Renal cortical epithelial cell (primary cell): ENCODE measurements around the gene CCDC69. TPM values are rescaled to one million over a fixed set of nuclear protein-coding genes. Genes with fewer than 3 reads are reported as not detected.
A peak's percentile ranks its signal among the peaks of the same experiment; 100 is the strongest.
"Not testable (repeated sequence)": the region's sequence is repeated elsewhere in the genome, so short reads cannot be mapped to it uniquely, and the experiment has no call there.

Experiments
- DNase-seq: peaks from one replicate; pipeline ENCODE4 v3.0.0-alpha.2; 2011; ENCODE audit warnings: low read depth
- total RNA-seq: library from RNA; depleted of rRNA; stranded (reverse); fragments of >200 nt; gene quantifications from 2 replicates; pipeline ENCODE4 v1.2.3, GENCODE V29; 2014

Gene CCDC69
- total RNA-seq, 1 donor from 2014 or later: 1.1 TPM

DNA sequence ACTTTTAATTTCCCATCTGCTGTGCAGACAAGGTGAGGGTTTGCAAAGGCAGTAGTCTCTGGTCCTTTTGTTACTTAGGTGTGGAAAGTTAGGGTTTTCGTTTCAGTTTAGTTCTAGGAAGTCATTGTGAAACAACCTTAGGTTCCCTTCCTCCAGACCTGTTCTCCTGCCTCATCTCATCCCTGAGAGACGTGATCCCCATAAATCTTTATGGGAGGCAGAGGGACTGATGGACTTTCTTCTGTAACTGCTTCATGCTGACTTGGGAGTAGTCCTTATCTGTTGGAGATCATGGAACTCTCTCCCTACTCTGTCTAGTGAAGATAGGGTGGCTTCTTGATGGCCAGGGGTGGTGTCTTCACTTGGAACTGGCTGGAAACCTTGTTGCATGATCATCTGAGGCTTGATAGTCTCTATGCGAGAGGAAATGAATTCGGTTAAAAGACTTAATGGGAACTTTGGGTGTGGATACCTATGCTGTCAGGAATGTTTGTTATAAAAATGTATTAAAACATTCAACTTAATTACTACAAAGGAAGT, 21.9 kb upstream of the CCDC69 start:
- no peak for DNase-seq

DNA sequence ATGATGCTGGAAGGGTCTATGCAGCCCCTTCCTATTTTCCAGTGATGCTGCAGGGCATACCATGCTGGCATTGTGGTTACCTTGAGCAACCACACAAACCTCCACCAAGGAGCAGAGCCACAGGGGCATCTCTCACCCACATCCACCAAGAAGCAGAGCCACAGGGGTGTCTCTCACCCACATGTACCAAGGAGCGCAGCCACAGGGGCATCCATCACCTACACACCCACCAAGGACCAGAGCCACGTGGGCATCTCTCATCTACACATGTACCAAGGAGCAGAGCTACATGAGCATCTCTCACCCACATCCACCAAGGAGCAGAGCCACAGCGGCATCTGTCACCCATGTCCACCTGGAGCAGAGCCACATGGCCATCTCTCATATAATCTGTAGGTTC, 20.3 kb upstream of the CCDC69 start:
- no peak for DNase-seq

DNA sequence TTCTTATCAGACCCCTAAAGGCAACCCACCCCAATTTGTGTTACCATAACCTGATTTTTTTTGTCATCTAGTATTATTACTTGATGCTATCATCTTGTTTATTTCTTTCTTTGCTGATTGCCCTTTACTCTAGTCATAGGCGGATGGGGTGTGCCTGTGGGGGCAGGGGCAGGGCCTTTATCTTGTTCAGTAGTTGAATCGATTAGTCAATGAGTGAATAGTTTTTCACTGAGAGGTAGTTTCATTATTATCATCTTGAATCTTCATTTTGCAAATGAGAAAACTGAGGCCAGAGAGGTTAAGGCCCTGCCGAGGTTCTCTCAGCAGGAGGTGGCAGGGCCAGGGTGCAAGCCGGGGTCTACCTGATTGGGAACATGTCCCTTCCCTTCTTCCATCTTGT, 19.7 kb upstream of the CCDC69 start:
- DNase-seq: no peak

DNA sequence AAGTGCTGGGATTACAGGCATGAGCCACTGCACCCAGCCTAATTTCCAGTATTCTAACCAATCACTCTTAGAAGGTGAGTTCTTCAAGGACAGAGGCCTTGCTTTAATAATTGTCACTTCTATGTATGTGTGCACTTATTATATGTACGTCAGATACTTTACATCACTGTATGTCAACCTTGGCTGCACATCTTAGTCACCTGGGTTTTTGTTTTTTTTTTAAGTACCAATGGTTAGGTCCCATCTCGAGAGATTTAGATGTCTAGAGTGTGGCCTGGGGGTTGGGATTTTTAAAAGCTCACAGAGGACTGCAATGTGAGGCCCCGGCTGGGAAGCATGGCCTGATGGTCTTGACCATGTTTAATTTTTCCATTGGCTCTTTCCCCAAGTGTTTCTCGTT, 19.2 kb upstream of the CCDC69 start:
- no peak for DNase-seq

DNA sequence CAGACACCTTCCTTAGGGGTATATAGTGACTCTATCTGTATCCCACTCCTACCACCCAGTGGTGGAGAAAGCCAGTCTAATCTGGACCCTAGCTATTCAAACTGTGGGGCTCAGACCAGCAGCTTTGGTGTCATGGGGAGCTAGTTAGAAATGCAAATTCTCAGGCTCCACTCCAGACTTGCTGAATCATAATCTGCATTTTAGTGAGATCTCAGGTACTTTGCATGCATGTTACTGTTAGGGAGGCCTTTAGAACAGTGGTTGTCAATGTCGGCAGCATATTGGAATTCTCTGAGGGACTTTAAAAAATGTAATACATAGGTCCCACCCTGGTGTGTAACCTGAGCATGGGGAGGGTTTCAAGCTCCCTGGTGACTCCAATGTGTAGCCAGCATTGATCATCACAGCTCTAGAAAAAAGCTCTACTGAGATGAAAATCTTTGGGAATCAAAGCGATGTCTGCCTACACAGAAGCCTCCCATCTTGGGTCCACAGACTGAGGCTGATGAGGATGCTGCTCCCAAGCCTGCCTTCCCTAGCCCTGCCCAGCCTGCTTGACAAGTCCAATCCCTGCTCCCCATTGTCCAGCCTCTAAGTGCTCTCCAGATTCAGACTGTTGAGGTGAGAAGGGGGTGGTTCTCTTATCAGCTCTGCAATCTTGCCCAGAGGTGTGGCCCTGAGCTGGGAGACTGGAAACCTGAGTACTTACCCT, 17.2 kb upstream of the CCDC69 start:
- DNase-seq: no peak

DNA sequence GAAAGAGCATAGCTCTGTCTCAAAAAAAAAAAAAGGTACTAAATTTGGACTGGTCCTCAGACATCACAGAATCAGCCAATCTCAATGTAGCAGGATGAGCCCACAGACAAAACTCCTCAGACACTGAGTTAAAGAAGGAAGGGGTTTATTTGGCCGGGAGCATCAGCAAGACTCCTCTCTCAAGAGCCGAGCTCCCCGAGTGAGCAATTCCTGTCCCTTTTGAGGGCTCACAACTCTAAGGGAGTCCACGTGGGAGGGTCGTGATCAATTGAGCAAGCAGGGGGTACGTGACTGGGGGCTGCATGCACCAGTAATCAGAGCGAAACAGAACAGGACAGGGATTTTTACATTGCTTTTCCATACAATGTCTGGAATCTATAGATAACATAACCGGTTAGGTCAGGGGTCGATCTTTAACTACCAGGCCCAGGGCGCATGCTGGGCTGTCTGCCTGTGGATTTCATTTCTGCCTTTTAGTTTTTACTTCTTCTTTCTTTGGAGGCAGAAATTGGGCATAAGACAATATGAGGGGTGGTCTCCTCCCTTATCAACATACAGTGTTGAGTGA, 16.5 kb upstream of the CCDC69 start:
- not testable (repeated sequence) for DNase-seq

DNA sequence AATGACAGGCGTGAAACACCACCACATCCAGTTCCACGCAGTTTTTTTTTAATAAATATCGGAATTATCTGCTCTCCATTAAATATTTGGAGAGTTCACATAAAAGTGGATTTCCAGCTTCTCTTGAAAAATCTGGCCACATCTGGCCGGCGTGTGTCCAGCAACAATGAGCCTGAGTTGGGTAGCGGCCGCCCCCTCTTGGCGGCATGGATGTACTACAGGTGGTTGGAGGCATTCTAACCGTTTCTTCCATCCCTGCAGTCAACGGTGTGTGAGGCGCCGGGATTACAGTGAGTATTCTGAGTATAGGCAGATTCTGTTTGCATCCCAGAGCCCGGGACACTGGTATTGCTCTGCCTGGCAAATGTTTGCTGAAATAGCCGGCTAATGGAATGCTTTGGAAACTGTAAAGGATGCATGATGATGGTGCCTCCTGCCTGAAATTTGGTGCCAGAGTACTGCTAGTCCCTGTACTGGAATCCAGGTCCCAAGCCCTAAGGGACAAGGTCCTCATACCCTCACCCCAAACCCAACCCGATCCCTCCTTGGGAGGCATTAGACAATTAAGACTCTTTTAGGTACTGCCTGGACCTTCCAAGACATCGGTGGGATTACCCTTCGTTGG, 15.5 kb upstream of the CCDC69 start:
- peak; percentile 32 for DNase-seq

DNA sequence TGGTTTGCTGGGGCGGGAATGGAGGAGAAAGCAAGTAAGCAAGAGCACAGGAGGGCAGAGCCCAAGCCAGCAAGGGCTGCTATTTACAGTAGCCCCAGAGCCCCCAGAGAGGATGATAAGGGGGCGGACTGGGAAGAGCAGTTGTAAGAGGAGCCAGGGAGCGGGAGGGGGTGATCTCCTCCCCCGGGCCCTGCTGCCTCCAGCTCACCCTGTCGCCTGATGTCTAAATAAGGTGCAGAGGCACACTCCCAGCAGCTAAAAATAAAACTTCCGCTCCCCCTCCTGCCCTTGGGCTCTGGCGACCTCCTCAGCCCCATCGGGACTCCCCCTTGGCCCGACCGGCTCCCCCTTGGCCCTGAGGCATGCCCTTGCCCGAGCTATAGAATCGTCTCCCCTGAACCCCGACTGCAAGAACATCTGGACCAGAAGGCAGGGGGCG, 14.4 kb upstream of the CCDC69 start:
- DNase-seq: no peak

DNA sequence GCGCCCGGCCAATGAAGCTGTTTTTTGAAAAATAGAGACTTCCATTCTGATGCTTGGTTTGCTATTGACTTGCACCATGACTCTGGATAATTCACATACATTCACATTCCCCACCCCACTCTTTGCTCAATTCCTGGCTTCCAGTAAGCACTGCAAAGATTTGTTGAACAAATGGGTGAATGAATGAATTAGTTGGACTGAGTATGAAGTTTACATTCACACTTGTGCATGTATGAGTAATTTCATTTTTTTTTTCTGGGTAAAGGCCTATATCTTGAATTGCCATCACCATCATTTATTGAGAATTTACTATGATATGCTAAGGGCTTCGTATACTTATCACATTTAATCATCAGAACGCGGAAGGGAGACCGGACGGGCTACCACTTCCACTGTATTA, 13.8 kb upstream of the CCDC69 start:
- no peak for DNase-seq

DNA sequence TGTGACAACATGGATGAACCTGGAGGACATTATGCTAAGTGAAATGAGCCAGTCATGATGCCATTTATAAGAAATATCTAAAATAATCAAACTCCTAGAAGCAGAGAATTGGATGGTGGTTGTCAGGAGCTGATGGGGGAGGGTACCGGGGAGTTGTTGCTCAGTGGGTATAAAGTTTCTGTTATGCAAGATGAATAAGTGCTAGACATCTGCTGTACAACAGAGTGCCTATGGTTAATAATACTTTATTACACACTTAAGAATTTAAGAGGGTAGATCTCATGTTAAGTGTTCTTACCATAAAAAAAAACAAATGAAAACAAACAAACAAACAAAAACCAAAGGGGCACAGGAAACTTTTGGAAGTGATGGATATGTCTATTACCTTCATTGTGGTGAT, 13.0 kb upstream of the CCDC69 start:
- no peak for DNase-seq

DNA sequence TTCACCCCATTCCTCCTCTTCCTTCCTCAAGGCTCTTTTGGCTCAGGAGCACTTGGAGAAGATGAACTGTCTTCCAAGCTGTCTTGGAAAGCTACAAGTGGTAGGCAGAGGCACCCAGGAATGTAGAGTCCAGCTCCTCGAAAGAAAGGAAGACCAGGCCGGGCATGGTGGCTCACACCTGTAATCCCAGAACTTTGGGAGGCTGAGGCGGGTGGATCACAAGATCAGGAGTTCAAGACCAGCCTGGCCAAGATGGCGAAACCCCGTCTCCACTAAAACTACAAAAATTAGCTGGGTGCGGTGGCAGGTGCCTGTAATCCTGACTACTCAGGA, 11.3 kb upstream of the CCDC69 start:
- not testable (repeated sequence) for DNase-seq

DNA sequence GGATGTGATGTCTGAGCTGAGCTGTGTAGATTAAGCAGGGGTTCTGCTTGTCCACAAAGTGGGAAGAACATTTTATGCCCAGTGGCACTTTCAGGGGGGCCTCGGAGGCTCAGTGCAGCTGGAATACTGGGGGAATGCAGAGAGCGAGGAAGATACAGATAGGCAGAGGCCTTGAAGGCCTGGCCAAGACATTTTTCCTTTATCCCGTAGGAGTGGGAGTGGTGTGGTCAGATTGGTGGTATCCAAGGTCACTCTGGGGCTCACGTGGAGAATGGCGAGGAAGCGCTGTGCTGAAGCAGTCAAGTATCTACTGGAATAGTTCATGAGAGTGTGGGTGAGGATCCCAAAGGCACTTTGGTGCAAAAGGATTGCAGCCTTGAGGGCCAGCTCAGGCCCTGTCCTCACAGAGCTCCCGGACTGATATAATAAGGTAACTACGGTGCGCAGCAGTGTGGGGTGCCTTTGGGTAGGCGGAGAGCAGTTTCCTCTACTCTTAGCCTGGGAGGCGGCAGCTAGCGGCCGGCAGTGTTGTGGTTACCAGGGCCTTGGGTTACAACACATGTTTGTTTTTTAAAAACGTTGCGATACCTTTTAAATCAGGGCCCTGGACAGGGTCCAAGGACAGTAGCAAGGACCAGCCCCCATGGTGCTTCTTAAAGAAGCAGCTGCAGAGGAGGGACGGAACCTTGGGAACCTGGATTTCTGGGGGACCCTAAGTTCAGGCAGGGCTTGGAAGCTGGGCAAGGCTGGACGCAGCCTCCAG, 10.8 kb upstream of the CCDC69 start:
- DNase-seq: peak; percentile 73

DNA sequence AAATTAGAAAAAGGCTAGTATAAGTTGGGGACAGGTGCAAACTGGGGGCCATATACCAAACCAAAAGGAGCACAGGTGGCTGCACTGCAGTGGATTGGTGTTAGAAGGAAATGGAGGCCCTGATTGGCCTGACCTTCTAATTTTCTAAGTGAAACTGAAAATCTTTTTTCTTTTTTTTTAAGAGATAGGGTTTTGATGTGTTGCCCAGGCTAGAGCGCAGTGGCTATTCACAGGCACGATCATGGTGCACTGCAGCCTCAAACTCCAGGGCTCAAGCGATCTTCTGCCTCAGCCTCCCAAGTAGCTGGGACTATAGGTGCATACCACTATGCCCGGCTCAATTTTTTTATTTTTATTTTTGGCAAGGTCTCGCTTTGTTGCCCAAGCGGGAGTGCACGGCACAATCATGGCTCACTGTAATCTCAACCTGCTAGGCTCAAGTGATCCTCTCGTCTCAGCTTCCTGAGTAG, 9.8 kb upstream of the CCDC69 start:
- no peak for DNase-seq

DNA sequence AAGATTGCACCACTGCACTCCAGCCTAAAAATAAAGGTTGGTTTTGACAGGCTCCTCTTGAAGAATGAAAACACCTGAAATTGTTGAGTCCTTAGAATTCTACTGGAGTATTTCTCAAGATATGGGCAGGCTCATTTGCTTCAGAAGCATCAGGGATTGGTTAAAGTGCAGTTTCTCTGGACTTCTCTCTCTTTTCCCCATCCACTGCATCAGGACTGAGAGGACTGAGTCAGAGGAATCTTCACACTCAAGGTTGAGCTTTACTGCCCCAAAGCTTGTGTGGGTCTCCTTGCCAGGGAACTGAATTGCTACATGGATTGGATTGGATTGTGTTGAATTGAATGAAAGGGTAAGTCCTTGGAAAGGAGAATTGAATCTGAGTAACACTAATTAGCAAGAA, 7.5 kb upstream of the CCDC69 start:
- no peak for DNase-seq

DNA sequence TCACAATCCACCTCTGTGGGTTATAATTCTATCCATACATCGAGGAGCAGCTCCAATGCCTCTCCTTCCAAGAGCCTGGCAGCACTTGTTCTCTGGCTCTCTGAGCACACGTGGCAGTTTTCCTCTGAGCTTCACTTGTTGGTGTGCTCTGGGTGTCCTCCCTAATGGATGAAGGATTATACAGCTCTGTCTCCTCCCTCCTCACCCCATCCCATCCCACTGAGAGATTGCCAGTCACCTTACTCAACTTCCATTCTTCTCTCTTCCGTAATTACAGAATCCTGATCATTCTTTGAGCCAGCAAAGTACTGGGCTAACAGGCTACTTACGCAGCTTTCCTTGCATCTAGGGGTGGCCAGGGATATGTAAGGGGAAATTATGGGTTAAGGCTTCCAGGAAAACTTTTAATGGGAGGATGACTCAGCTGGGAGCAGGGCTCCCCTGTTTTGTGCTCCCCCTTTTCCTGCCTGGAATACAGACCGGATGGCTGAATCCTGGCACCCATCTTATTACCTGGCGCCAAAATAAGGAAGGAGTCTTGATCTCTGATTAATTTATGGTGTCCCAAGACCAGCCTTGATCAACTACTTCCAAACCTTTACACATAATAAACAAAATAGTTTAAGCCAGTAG, 6.3 kb upstream of the CCDC69 start:
- no peak for DNase-seq

DNA sequence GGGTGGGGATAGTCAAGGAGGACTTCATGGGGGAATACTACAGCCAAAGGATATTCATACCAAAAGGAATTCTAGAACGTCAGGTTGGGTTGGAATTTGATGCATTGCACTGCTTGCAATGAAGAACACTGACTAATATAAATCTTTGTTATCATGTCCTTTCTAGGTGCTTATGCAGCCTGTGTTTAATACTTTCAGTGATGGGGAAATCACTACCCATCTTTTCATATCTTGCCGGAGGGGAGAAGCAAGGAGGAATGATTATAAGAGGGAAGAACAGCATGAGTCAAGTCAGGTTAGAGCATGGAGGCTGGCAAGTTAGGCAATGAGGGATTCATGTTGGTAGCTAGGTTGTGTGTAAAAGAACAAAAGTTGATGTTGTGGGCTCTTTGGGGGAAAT, 5.1 kb upstream of the CCDC69 start:
- DNase-seq: no peak

DNA sequence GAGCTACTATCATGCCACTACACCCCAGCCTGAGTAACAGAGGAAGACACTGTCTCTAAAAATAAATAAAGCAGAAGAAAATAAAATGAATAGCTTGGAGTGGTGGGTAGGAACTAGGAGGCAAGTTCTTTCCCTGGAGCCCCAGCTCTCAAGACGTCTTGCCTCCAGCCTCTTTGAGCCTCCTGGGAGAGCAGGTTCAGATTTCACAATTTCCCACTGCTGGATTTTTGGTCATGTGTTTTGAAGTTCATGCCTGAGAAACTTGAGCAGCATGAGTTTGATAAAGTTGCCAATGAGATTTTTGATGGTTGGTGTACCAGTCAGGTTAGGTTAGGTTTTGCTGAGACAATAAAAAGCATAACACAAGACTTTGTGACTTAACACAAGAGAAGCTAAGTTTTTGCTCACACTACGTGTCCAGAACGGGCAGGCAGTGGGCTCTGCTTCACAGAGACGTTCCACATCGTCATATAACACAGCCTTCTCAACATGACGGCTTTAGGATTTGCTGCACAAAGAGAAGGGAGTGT, 4.1 kb upstream of the CCDC69 start:
- DNase-seq: no peak

DNA sequence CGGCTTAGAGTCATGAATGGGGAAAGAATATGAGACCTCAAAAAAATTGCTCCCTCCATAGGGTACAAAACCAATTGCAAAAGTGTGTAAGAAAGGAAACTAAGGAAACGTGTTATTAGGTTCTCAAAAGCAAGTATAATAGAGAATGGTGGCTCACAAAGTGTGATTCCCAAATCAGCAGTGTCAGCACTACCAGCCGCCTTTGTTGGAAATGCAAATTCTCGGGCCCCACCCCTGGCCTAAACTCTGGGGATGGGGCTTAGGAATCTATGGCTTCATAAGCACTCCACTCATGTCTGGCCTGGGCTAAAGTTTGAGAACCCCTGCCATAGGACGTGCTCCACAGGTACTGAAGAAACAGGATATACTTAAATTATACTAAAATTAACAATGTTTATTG, 1.6 kb upstream of the CCDC69 start:
- DNase-seq: no peak

DNA sequence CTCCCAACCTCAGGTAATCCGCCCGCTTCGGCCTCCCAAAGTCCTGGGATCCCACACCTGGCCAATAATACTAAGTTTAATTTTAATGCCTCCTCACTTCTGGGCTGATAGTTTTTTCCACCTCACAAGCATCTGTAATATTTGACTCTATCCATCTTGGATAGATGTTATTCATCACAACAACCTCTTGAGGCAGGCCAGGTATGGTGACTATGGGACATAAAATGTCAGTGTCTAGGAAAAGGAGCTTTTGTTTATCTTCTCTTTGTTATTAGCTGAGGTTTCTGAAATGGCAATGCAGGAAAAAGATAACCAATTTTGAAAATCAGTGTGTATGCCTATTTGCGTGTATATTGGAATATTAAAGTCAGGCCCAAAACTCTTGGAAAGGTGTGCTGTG, 1.2 kb upstream of the CCDC69 start:
- DNase-seq: no peak

DNA sequence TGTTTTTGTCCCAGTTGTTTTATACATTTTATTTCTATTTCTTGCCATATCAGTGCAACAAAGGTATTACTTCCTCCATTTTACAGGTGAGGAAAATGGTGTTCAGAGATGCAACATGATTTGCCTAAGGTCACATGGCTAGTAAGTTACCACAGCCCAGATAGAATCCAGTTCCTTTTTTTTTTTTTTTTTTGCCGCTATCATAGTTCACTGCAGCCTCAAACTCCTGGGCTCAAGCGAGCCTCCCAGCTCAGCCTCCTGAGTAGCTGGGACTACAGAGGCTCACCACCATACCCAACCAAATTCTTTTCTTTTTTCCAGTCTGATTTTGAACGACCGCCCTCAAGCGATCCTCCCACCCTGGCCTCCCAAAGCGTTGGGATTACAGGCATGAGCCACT, 480 bp upstream of the CCDC69 start:
- no peak for DNase-seq

DNA sequence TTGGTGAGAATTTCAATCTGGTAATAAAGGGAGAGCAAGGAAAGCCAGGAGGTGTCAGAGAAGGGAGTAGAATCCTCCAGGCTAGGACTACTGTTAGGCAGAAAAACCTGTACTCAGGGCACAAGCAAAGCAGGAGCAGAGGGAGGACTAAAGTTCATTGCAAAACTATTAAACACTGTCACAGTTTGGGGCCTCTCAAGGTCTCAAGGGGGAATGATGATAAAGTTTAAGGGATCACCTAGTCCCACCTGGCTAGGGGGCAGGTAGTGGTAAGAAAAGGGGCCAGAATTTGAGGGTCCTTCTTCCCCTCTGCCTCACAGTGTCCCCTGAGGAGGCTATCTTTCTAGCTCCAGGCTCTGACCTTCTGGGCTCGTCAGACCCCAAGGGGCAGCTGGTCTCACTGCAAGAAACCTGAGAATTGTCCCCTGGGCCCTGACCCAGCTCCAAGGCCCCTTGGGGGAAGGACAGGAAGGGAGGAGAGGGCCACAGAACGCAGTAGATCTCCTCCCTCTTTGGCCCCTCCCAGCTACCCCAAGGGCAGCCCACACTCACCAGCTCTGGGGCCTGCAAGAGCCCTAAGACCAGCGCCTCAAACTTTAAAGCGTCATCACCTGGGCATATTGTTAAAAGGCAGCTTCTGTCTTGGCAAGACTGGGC, 974 bp downstream of the CCDC69 start:
- no peak for DNase-seq
